WTC11 (cell line): ENCODE data around the gene FBXL14. TPM values are rescaled to one million over a fixed set of nuclear protein-coding genes. Genes with fewer than 3 reads are reported as not detected.

Experiments used
- ATAC-seq: fragments of 200-7000 bp; cut with Tn5 transposase; 2 replicates; pipeline ENCODE4 v1.10.0; 2021; ENCODE audit warnings: mild to moderate bottlenecking, moderate library complexity
- CTCF ChIA-PET: fragments of 300-600 bp; sonication (Branson Sonifier 250); formaldehyde crosslinking; loops from one replicate; lab custom pipeline; 2021; ENCODE audit warnings: antibody characterized with exemption; lab: Charles Lee
- POLR2A ChIA-PET: fragments of 350-600 bp; sonication (Branson Sonifier 250); formaldehyde crosslinking; loops from one replicate; lab custom pipeline; 2021; ENCODE audit warnings: antibody characterized with exemption; lab: Charles Lee
- DNase-seq: peaks from one replicate; pipeline ENCODE4 v3.0.0; 2021; ENCODE audit warnings: low spot score
- H3K27ac Mint-ChIP-seq: 2 replicates; pipeline ENCODE4 v1.8.0; 2021; ENCODE audit warnings: mixed read lengths
- H3K27me3 Mint-ChIP-seq: 2 replicates; pipeline ENCODE4 v1.8.0; 2021; ENCODE audit warnings: low read depth, mild to moderate bottlenecking, moderate library complexity, mixed read lengths
- H3K36me3 Mint-ChIP-seq: 2 replicates; pipeline ENCODE4 v1.8.0; 2021; ENCODE audit warnings: mixed read lengths
- H3K4me1 Mint-ChIP-seq: 2 replicates; pipeline ENCODE4 v1.8.0; 2022; ENCODE audit warnings: mixed read lengths
- H3K4me3 Mint-ChIP-seq: 2 replicates; pipeline ENCODE4 v1.8.0; 2021; ENCODE audit warnings: mild to moderate bottlenecking, moderate library complexity, mixed read lengths
- H3K9me3 Mint-ChIP-seq: 2 replicates; pipeline ENCODE4 v1.8.0; 2021; ENCODE audit warnings: mixed read lengths
- ATF1 ChIP-seq: sonication (generic); formaldehyde crosslinking; IDR thresholded peaks from 2 replicates; pipeline ENCODE4 v1.8.1; 2023; ENCODE audit warnings: mild to moderate bottlenecking, moderate library complexity, missing genetic modification reagents
- CREB1 ChIP-seq: sonication (generic); formaldehyde crosslinking; IDR thresholded peaks from 2 replicates; pipeline ENCODE4 v1.8.0; 2023; ENCODE audit warnings: mild to moderate bottlenecking, missing genetic modification reagents
- E2F1 ChIP-seq: sonication (generic); formaldehyde crosslinking; IDR thresholded peaks from 2 replicates; pipeline ENCODE4 v1.8.0; 2022; ENCODE audit warnings: mild to moderate bottlenecking, missing genetic modification reagents
- E2F5 ChIP-seq: sonication (generic); formaldehyde crosslinking; IDR thresholded peaks from 2 replicates; pipeline ENCODE4 v1.8.1; 2022; ENCODE audit warnings: mild to moderate bottlenecking, moderate library complexity, missing genetic modification reagents
- FOXP4 ChIP-seq: sonication (generic); formaldehyde crosslinking; IDR thresholded peaks from 2 replicates; pipeline ENCODE4 v1.8.0; 2022; ENCODE audit warnings: mild to moderate bottlenecking, missing genetic modification reagents
- GTF2I ChIP-seq: fragments of 250-450 bp; sonication (Bioruptor Pico); conservative IDR thresholded peaks from 2 replicates; pipeline ENCODE4 v1.4.0; 2021; ENCODE audit warnings: mild to moderate bottlenecking
- HMGXB4 ChIP-seq: sonication (generic); formaldehyde crosslinking; IDR thresholded peaks from 2 replicates; pipeline ENCODE4 v1.8.1; 2023; ENCODE audit warnings: mild to moderate bottlenecking, moderate library complexity, missing genetic modification reagents
- KAT7 ChIP-seq: sonication (generic); formaldehyde crosslinking; IDR thresholded peaks from 2 replicates; pipeline ENCODE4 v1.8.1; 2023; ENCODE audit warnings: missing genetic modification reagents, mild to moderate bottlenecking, borderline replicate concordance
- NR3C1 ChIP-seq: sonication (generic); formaldehyde crosslinking; conservative IDR thresholded peaks from 2 replicates; pipeline ENCODE4 v1.8.1; 2023; ENCODE audit warnings: low read depth, mild to moderate bottlenecking, missing genetic modification reagents
- PRRX2 ChIP-seq: fragments of 250-450 bp; sonication (Bioruptor Pico); IDR thresholded peaks from 2 replicates; pipeline ENCODE4 v1.8.0; 2021; ENCODE audit warnings: mild to moderate bottlenecking
- SP1 ChIP-seq: sonication (generic); formaldehyde crosslinking; conservative IDR thresholded peaks from 2 replicates; pipeline ENCODE4 v1.8.1; 2022; ENCODE audit warnings: missing genetic modification reagents
- STAT6 ChIP-seq: sonication (generic); formaldehyde crosslinking; conservative IDR thresholded peaks from 2 replicates; pipeline ENCODE4 v1.8.1; 2023; ENCODE audit warnings: mild to moderate bottlenecking, low read depth, missing genetic modification reagents, moderate library complexity
- TEAD1 ChIP-seq: sonication (generic); formaldehyde crosslinking; IDR thresholded peaks from 2 replicates; pipeline ENCODE4 v1.8.0; 2022; ENCODE audit warnings: mild to moderate bottlenecking, missing genetic modification reagents
- TEAD4 ChIP-seq: sonication (generic); formaldehyde crosslinking; IDR thresholded peaks from 2 replicates; pipeline ENCODE4 v1.8.0; 2022; ENCODE audit warnings: mild to moderate bottlenecking, missing genetic modification reagents
- ZBTB43 ChIP-seq: sonication (generic); formaldehyde crosslinking; IDR thresholded peaks from 2 replicates; pipeline ENCODE4 v1.8.1; 2023; ENCODE audit warnings: mild to moderate bottlenecking, missing genetic modification reagents
- ZNF263 ChIP-seq: sonication (generic); formaldehyde crosslinking; IDR thresholded peaks from 2 replicates; pipeline ENCODE4 v1.8.1; 2022; ENCODE audit warnings: low read depth, mild to moderate bottlenecking, moderate library complexity, missing genetic modification reagents
- total RNA-seq: library from RNA; stranded (reverse); gene quantifications from 3 replicates; pipeline ENCODE4 v1.2.3, GENCODE V29; 2021

FBXL14 gene
- total RNA-seq, 1 experiment from 2014 or later: 12.0 TPM

- no peaks in the 10 kb centered on the region for H3K36me3 Mint-ChIP-seq
- ChIA-PET CTCF (interaction anchor here (1.2 kb wide), 1 partner anchor 478 kb away, joined by 4 read pairs; no protein-coding TSS in a partner anchor), POLR2A (interaction anchor here (0.5 kb wide), 1 partner anchor 8 kb away, joined by 3 read pairs; no protein-coding TSS in a partner anchor)
- no peak for ATAC-seq
- peaks cover 44% of the 10 kb centered on the region for H3K27me3 Mint-ChIP-seq
- no peak overlapping the region for H3K27ac Mint-ChIP-seq
- DNase-seq: no peak
- peak overlapping the region; percentile 86 for H3K4me3 Mint-ChIP-seq
- TF ChIP-seq STAT6 (CRISPR knock-in tag): no peak
- no peak for TF ChIP-seq NR3C1
- no peak for TF ChIP-seq ATF1
- no peak for TF ChIP-seq HMGXB4 (CRISPR knock-in tag)
- TF ChIP-seq ZBTB43: no peak
- no peak for TF ChIP-seq CREB1 (CRISPR knock-in tag)
- no peak for TF ChIP-seq KAT7 (CRISPR knock-in tag)
- TF ChIP-seq PRRX2 (CRISPR knock-in tag): no peak
- no peak for TF ChIP-seq ZNF263 (CRISPR knock-in tag)
- no peak for TF ChIP-seq E2F5 (CRISPR knock-in tag)
- no peak for TF ChIP-seq TEAD4 (CRISPR knock-in tag)
- TF ChIP-seq SP1 (CRISPR knock-in tag): no peak
- TF ChIP-seq GTF2I (CRISPR knock-in tag): no peak
- TF ChIP-seq E2F1 (CRISPR knock-in tag): no peak
- no peak for TF ChIP-seq TEAD1
- TF ChIP-seq FOXP4 (CRISPR knock-in tag): no peak
- H3K4me1 Mint-ChIP-seq: peaks cover 37% of the 10 kb centered on the region
- H3K9me3 Mint-ChIP-seq: no peaks in the 10 kb centered on the region
Measured at GRCh38 chr12:1595690-1596347, 1.4 kb upstream of the FBXL14 start.
